Cardiac muscle cell (in vitro differentiated cells and primary cell): Measurements from ENCODE around the gene CCDC197. TPM values are rescaled to one million over a fixed set of nuclear protein-coding genes. Genes with fewer than 3 reads are reported as not detected.

ENCODE experiments used
- DNase-seq, 2 donors: peaks; one replicate each; pipeline versions ENCODE4 v3.0.0 to v3.0.0-alpha.2; 2010 to 2017; ENCODE audit warnings: low read depth in 1 of 2, low spot score in 1 of 2
- H3K27ac ChIP-seq: fragments of 200-600 bp; sonication (generic); 2 replicates; pipeline ENCODE4 v1.5.1; 2016
- H3K27me3 ChIP-seq: fragments of 200-600 bp; sonication (generic); 2 replicates; pipeline ENCODE4 v1.6.0; 2016; ENCODE audit warnings: control low read depth
- H3K36me3 ChIP-seq: fragments of 200-600 bp; sonication (generic); 2 replicates; pipeline ENCODE4 v1.5.1; 2016; ENCODE audit warnings: control low read depth
- H3K4me1 ChIP-seq: fragments of 200-600 bp; sonication (generic); 2 replicates; pipeline ENCODE4 v1.8.1; 2017; ENCODE audit warnings: low read depth, mild to moderate bottlenecking, mixed run types
- H3K4me3 ChIP-seq: fragments of 200-600 bp; sonication (generic); 2 replicates; pipeline ENCODE4 v1.5.1; 2016; ENCODE audit warnings: mild to moderate bottlenecking
- H3K9me3 ChIP-seq: fragments of 200-600 bp; sonication (generic); 2 replicates; pipeline ENCODE4 v1.5.1; 2017; ENCODE audit warnings: low read depth, mild to moderate bottlenecking, control low read depth
- CTCF ChIP-seq: IDR thresholded peaks from 2 replicates; pipeline ENCODE4 v1.5.1; 2012; ENCODE audit warnings: low read depth, mild to moderate bottlenecking, low read length
- polyA plus RNA-seq: library from polyadenylated mRNA; unstranded; fragments of >200 nt; fragmentation: Nextera tagmentation; extraction: Ambion mirVana; gene quantifications from 2 replicates; pipeline ENCODE4 v1.2.1, GENCODE V29; 2016
- total RNA-seq: library from RNA; depleted of rRNA; stranded (reverse); fragments of >200 nt; gene quantifications from 2 replicates; pipeline ENCODE4 v1.2.3, GENCODE V29; 2016

Gene CCDC197
- total and polyA plus RNA-seq, 2 experiments from 2014 or later = not detected

DNA sequence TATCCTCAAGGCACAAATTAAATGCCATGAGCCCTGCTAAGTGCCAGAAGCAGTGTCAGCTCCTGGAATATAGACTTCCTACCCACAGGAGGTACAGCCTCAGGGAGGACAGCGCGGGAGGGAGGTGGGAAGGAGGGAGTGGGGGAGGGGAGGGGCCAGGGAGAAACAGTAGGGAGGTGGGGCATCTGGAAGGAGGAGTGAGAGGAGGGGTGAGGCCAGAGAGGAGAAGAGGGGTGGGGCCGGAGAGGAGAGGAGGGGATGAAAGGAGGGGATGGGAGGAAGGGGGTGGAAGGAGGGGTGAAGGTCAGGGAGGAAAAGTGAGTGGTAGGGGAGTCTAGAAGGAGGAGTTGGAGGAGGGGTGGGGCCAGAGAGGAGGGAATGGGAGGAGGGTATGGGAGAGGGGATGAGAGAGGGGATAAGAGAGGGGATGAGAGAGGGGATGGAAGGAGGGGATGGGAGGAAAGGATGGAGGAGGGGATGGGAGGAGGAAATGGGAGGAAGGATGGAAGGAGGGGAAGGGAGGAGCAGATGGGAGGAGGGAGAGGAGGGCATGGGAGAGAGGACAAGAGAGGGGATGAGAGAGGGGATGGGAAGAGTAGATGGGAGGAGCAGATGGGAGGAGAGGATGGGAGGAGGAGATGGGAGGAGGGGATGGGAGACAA, 9.2 kb upstream of the CCDC197 start:
- Histone ChIP-seq H3K9me3 (no peaks in the 10 kb centered on the region), H3K4me3 (no peak overlapping the region), H3K27ac (no peak overlapping the region), H3K4me1 (peaks cover 31% of the 10 kb centered on the region), H3K27me3 (no peaks in the 10 kb centered on the region), H3K36me3 (no peaks in the 10 kb centered on the region)
- TF ChIP-seq CTCF = no peak
- DNase-seq = no peak

GRCh38 chr14:93989939-93990338, 7.2 kb upstream of the CCDC197 start:
- H3K9me3 ChIP-seq = no peaks in the 10 kb centered on the region
- no peak for DNase-seq
- TF ChIP-seq CTCF = no peak
- no peaks in the 10 kb centered on the region for H3K27me3 ChIP-seq
- no peaks in the 10 kb centered on the region for H3K36me3 ChIP-seq
- H3K27ac ChIP-seq = no peak overlapping the region
- H3K4me1 ChIP-seq = peaks cover 26% of the 10 kb centered on the region
- H3K4me3 ChIP-seq = no peak overlapping the region

GRCh38 chr14:93991212-93991611, 5.9 kb upstream of the CCDC197 start:
- no peaks in the 10 kb centered on the region for H3K9me3 ChIP-seq
- no peak overlapping the region for H3K4me3 ChIP-seq
- no peak overlapping the region for H3K27ac ChIP-seq
- no peak for DNase-seq
- H3K27me3 ChIP-seq = no peaks in the 10 kb centered on the region
- peaks cover 20% of the 10 kb centered on the region for H3K4me1 ChIP-seq
- H3K36me3 ChIP-seq = no peaks in the 10 kb centered on the region
- TF ChIP-seq CTCF = no peak

DNA sequence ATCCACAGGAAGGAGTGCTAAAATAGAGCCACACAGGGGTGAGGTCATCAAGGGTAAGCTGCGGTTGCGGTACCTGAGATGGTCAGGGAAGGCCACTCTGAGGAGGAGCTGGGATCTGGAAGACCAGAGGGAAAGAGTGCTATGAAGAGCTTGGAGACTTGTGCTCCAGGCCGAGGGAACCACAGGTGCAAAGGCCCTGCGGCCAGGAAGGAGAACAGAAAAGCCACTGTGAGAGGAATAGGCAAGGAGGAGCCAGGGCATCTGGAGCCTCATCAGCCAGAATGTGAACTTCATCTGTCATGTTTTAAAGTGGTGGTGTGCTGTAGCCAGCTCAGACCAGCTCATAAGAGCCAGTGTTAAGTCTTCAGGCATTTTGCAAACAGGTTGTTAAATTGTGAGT, 5.5 kb upstream of the CCDC197 start:
- no peak for DNase-seq
- H3K4me1 ChIP-seq = peaks cover 22% of the 10 kb centered on the region
- TF ChIP-seq CTCF = no peak
- no peaks in the 10 kb centered on the region for H3K27me3 ChIP-seq
- H3K9me3 ChIP-seq = no peaks in the 10 kb centered on the region
- H3K36me3 ChIP-seq = no peaks in the 10 kb centered on the region
- no peak overlapping the region for H3K4me3 ChIP-seq
- H3K27ac ChIP-seq = no peak overlapping the region

GRCh38 chr14:93993382-93993781, 3.7 kb upstream of the CCDC197 start:
- Histone ChIP-seq H3K4me1 (peaks cover 24% of the 10 kb centered on the region), H3K4me3 (no peak overlapping the region), H3K27me3 (no peaks in the 10 kb centered on the region), H3K9me3 (no peaks in the 10 kb centered on the region), H3K27ac (no peak overlapping the region), H3K36me3 (no peaks in the 10 kb centered on the region)
- DNase-seq = no peak
- no peak for TF ChIP-seq CTCF
